ENCODE data around the gene MYRF. TPM values are rescaled to one million over a fixed set of nuclear protein-coding genes. Genes with fewer than 3 reads are reported as not detected.

Gene MYRF
- total and polyA plus RNA-seq, 2 donors (not counting 1 experiment from before 2014, with no cell fraction given): 0.27 to 0.34 TPM

DNA sequence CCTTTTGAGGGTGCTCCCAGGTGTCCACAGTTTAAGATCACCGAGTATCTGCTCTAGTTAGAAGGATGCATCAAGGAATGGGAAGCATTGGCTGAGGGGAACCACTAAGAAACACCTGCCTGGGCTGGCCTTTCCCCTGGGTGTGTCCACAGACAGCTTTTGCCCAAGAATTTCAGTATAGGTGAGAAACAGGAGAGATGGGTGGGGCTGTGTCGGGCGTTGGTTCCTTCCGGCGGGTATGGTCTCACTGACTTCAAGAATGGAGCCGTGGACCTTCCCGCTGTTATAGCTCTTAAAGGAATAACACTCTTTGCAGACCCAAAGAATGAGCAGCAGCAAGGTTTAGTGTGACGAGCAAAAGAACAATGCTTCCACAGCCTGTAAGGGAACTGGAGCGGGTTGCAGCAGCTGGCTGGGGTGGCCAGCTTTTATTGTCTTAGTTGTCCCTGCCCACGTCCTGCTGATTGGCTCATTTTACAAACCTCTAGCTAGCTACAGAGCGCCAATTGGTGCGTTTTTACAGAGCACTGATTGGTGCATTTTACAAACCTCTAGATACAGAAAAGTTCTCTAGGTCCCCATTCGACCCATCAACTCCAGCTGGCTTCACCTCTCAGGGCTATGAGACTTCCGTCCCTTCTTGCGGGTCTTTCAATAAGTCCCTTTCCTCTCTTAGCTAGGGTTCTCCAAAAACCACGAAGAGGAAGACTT lies 62.0 kb downstream of the MYRF start:
- intact Hi-C loops (cut with micrococcal nuclease): no loop called here
- DNase-seq: no peak
- Mint-ChIP-seq H3K27ac (peak overlapping the region; percentile 88), H3K9me3 (ENCODE audit: insufficient read depth) (no peaks in the 10 kb centered on the region), H3K4me1 (peaks cover 15% of the 10 kb centered on the region), H3K27me3 (no peaks in the 10 kb centered on the region), H3K4me3 (peak overlapping the region; percentile 96)
- Histone ChIP-seq H3K27me3 (replicated peaks in 1 of 4; ENCODE audit: control extremely low read depth in 1 of 4, control insufficient read depth in 3 of 4, insufficient read depth in 4 of 4, low read length in 3 of 4) (peaks cover 0 to 17% (median 4%) of the 10 kb centered on the region in 4 experiments), H3K4me3 (ENCODE audit: control extremely low read depth in 1 of 5, extremely low read depth in 1 of 5, insufficient read depth in 1 of 5, low read depth in 2 of 5, low read length in 4 of 5) (peak overlapping the region; percentile 26 to 77 (median 70)), H3K36me3 (replicated peaks in 1 of 2; ENCODE audit: control extremely low read depth in 1 of 2, control insufficient read depth in 1 of 2, extremely low read depth in 1 of 2, insufficient read depth in 2 of 2, low read length in 1 of 2) (no peaks in the 10 kb centered on the region), H3K9me3 (ENCODE audit: control extremely low read depth in 1 of 3, control insufficient read depth in 2 of 3, insufficient read depth in 1 of 3, low read length in 2 of 3) (peaks cover 0 to 6% (median 0%) of the 10 kb centered on the region in 3 donors), H4K20me1 (ENCODE audit: control insufficient read depth, insufficient read depth, low read length, poor library complexity, severe bottlenecking) (no peaks in the 10 kb centered on the region), H3K27ac (ENCODE audit: low read length in 2 of 2) (no peak overlapping the region), H3K9ac (ENCODE audit: low read length) (peak overlapping the region; percentile 84), H3K4me2 (replicated peaks; ENCODE audit: low read depth, low read length, poor library complexity, severe bottlenecking) (peak overlapping the region; percentile 100), H3K4me1 (ENCODE audit: control insufficient read depth in 2 of 2, insufficient read depth in 2 of 2, low read length in 2 of 2) (peaks cover 9 to 24% of the 10 kb centered on the region in 2 donors), H3K79me2 (ENCODE audit: control insufficient read depth, insufficient read depth, low read length) (no peaks in the 10 kb centered on the region), H2AFZ (ENCODE audit: insufficient read depth, low read depth, low read length, poor library complexity, severe bottlenecking) (peak overlapping the region; percentile 94)
- TF ChIP-seq EZH2 (IDR thresholded peaks at IDR 0.05; ENCODE audit: borderline replicate concordance, insufficient read depth, low read depth, low read length, poor library complexity, severe bottlenecking): no peak
- TF ChIP-seq, protein P1, sequence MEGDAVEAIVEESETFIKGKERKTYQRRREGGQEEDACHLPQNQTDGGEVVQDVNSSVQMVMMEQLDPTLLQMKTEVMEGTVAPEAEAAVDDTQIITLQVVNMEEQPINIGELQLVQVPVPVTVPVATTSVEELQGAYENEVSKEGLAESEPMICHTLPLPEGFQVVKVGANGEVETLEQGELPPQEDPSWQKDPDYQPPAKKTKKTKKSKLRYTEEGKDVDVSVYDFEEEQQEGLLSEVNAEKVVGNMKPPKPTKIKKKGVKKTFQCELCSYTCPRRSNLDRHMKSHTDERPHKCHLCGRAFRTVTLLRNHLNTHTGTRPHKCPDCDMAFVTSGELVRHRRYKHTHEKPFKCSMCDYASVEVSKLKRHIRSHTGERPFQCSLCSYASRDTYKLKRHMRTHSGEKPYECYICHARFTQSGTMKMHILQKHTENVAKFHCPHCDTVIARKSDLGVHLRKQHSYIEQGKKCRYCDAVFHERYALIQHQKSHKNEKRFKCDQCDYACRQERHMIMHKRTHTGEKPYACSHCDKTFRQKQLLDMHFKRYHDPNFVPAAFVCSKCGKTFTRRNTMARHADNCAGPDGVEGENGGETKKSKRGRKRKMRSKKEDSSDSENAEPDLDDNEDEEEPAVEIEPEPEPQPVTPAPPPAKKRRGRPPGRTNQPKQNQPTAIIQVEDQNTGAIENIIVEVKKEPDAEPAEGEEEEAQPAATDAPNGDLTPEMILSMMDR (IDR thresholded peaks at IDR 0.05): no peak
- POLR2A ChIA-PET: interaction anchor here (0.6 to 2.0 kb wide), 5 partner anchors 12 to 1143 kb away, joined by 3 to 9 read pairs (median 4); partner anchors contain the start of genes FADS2 and FTH1
- CTCF ChIA-PET: interaction anchor here (1.0 to 6.1 kb wide), 14 partner anchors 12 to 298 kb away, joined by 3 to 77 read pairs (median 6); partner anchors contain the start of gene FEN1
- 80% methylated on average over 16 of the region's 16 CpGs for WGBS (ENCODE audit: insufficient coverage)
- no peak for ATAC-seq (ENCODE audit: low read depth)

All from B cell (primary cell).